ENCODE data around the gene ANKS4B.

DNA sequence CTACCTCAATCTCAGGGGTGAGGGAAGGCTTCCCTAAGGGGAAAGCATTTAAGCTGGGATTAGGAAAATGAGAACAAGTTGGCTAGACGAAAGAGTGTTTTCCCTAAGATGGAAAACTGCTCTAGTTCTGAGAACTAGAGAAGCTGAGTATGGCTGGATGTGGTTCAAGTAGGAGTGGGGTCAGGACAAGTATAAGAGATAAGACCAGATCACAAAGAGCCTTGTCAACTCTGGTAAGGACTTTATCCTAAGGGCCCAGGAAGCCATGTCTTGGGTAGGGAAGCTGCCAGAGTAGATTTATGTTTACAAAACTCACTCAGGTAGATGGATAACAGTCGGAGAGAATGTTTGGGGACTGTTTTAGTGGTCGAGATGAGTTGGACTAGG, 1.7 kb downstream of the ANKS4B start:
- TF ChIP-seq, protein P1, sequence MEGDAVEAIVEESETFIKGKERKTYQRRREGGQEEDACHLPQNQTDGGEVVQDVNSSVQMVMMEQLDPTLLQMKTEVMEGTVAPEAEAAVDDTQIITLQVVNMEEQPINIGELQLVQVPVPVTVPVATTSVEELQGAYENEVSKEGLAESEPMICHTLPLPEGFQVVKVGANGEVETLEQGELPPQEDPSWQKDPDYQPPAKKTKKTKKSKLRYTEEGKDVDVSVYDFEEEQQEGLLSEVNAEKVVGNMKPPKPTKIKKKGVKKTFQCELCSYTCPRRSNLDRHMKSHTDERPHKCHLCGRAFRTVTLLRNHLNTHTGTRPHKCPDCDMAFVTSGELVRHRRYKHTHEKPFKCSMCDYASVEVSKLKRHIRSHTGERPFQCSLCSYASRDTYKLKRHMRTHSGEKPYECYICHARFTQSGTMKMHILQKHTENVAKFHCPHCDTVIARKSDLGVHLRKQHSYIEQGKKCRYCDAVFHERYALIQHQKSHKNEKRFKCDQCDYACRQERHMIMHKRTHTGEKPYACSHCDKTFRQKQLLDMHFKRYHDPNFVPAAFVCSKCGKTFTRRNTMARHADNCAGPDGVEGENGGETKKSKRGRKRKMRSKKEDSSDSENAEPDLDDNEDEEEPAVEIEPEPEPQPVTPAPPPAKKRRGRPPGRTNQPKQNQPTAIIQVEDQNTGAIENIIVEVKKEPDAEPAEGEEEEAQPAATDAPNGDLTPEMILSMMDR (conservative IDR thresholded peaks at IDR 0.05 in 1 of 2, IDR thresholded peaks at IDR 0.05 in 1 of 2; ENCODE audit: extremely low read depth in 1 of 2, insufficient read depth in 1 of 2, low read depth in 1 of 2, low read length in 2 of 2) = no peak
- no peak for TF ChIP-seq EZH2 (IDR thresholded peaks at IDR 0.05; ENCODE audit: borderline replicate concordance, low read length)
